ENCODE measurements around the gene YPEL1.
"Not testable (repeated sequence)": the region's sequence is repeated elsewhere in the genome, so short reads cannot be mapped to it uniquely, and the experiment has no call there.

The YPEL1 gene

GRCh38 chr22:21728270-21728669 is 7.3 kb downstream of the YPEL1 start:
- H3K9me3 ChIP-seq (ENCODE audit: control insufficient read depth, insufficient read depth, low read length), result no peaks in the 10 kb centered on the region
- H3K4me1 ChIP-seq (ENCODE audit: control insufficient read depth, insufficient read depth, low read length), result peaks cover 2% of the 10 kb centered on the region

GRCh38 chr22:21727768-21728167 is 7.8 kb downstream of the YPEL1 start:
- H3K9me3 ChIP-seq (ENCODE audit: control insufficient read depth, insufficient read depth, low read length), result no peaks in the 10 kb centered on the region
- H3K4me3 ChIP-seq (ENCODE audit: low read depth, low read length), result no peak overlapping the region
- H3K27me3 ChIP-seq (ENCODE audit: control insufficient read depth, insufficient read depth, low read length), result no peaks in the 10 kb centered on the region
- H3K4me1 ChIP-seq (ENCODE audit: control insufficient read depth, insufficient read depth, low read length), result peaks cover 2% of the 10 kb centered on the region
- no peaks in the 10 kb centered on the region for H3K36me3 ChIP-seq (ENCODE audit: control insufficient read depth, insufficient read depth, low read length)
- H3K9ac ChIP-seq (ENCODE audit: low read depth, low read length), result no peak overlapping the region

More at GRCh38 chr22:21728270-21728669, 7.3 kb downstream of the YPEL1 start:
- no peak overlapping the region for H3K9ac ChIP-seq (ENCODE audit: low read depth, low read length)
- H3K27me3 ChIP-seq (ENCODE audit: control insufficient read depth, insufficient read depth, low read length), result no peaks in the 10 kb centered on the region
- no peak overlapping the region for H3K4me3 ChIP-seq (ENCODE audit: low read depth, low read length)
- no peaks in the 10 kb centered on the region for H3K36me3 ChIP-seq (ENCODE audit: control insufficient read depth, insufficient read depth, low read length)

GRCh38 chr22:21727159-21727558 is 8.4 kb downstream of the YPEL1 start:
- peaks cover 2% of the 10 kb centered on the region for H3K4me1 ChIP-seq (ENCODE audit: control insufficient read depth, insufficient read depth, low read length)
- no peak overlapping the region for H3K4me3 ChIP-seq (ENCODE audit: low read depth, low read length)
- no peak overlapping the region for H3K9ac ChIP-seq (ENCODE audit: low read depth, low read length)
- H3K27me3 ChIP-seq (ENCODE audit: control insufficient read depth, insufficient read depth, low read length), result no peaks in the 10 kb centered on the region
- no peaks in the 10 kb centered on the region for H3K9me3 ChIP-seq (ENCODE audit: control insufficient read depth, insufficient read depth, low read length)
- no peaks in the 10 kb centered on the region for H3K36me3 ChIP-seq (ENCODE audit: control insufficient read depth, insufficient read depth, low read length)

- no peaks in the 10 kb centered on the region for H3K9me3 ChIP-seq (ENCODE audit: control insufficient read depth, insufficient read depth, low read length)
- no peak overlapping the region for H3K4me3 ChIP-seq (ENCODE audit: low read depth, low read length)
- no peaks in the 10 kb centered on the region for H3K36me3 ChIP-seq (ENCODE audit: control insufficient read depth, insufficient read depth, low read length)
- H3K9ac ChIP-seq (ENCODE audit: low read depth, low read length), result no peak overlapping the region
- H3K27me3 ChIP-seq (ENCODE audit: control insufficient read depth, insufficient read depth, low read length), result no peaks in the 10 kb centered on the region
- peaks cover 2% of the 10 kb centered on the region for H3K4me1 ChIP-seq (ENCODE audit: control insufficient read depth, insufficient read depth, low read length)
These were observed 8.9 kb downstream of the YPEL1 start for GRCh38 chr22:21726650-21727049.

GRCh38 chr22:21725956-21726649 is 9.5 kb downstream of the YPEL1 start:
- Histone ChIP-seq H3K4me1 (ENCODE audit: control insufficient read depth, insufficient read depth, low read length) (peaks cover 2% of the 10 kb centered on the region), H3K9ac (ENCODE audit: low read depth, low read length) (no peak overlapping the region), H3K27me3 (ENCODE audit: control insufficient read depth, insufficient read depth, low read length) (no peaks in the 10 kb centered on the region), H3K4me3 (ENCODE audit: low read depth, low read length) (no peak overlapping the region), H3K9me3 (ENCODE audit: control insufficient read depth, insufficient read depth, low read length) (no peaks in the 10 kb centered on the region), H3K36me3 (ENCODE audit: control insufficient read depth, insufficient read depth, low read length) (no peaks in the 10 kb centered on the region)

GRCh38 chr22:21724496-21724895 is 11.1 kb downstream of the YPEL1 start:
- H3K27me3 ChIP-seq (ENCODE audit: control insufficient read depth, insufficient read depth, low read length), result not testable (repeated sequence)

GRCh38 chr22:21721195-21721852 is 14.3 kb downstream of the YPEL1 start:
- not testable (repeated sequence) for H3K27me3 ChIP-seq (ENCODE audit: control insufficient read depth, insufficient read depth, low read length); H3K4me1 ChIP-seq (ENCODE audit: control insufficient read depth, insufficient read depth, low read length); H3K4me3 ChIP-seq (ENCODE audit: low read depth, low read length); H3K9me3 ChIP-seq (ENCODE audit: control insufficient read depth, insufficient read depth, low read length); H3K36me3 ChIP-seq (ENCODE audit: control insufficient read depth, insufficient read depth, low read length); H3K9ac ChIP-seq (ENCODE audit: low read depth, low read length)

More at GRCh38 chr22:21724496-21724895, 11.1 kb downstream of the YPEL1 start:
- not testable (repeated sequence) for H3K4me3 ChIP-seq (ENCODE audit: low read depth, low read length); H3K4me1 ChIP-seq (ENCODE audit: control insufficient read depth, insufficient read depth, low read length); H3K9me3 ChIP-seq (ENCODE audit: control insufficient read depth, insufficient read depth, low read length); H3K9ac ChIP-seq (ENCODE audit: low read depth, low read length); H3K36me3 ChIP-seq (ENCODE audit: control insufficient read depth, insufficient read depth, low read length)

GRCh38 chr22:21720191-21720859 is 15.3 kb downstream of the YPEL1 start:
- H3K9ac ChIP-seq (ENCODE audit: low read depth, low read length); H3K36me3 ChIP-seq (ENCODE audit: control insufficient read depth, insufficient read depth, low read length); H3K27me3 ChIP-seq (ENCODE audit: control insufficient read depth, insufficient read depth, low read length); H3K4me3 ChIP-seq (ENCODE audit: low read depth, low read length); H3K9me3 ChIP-seq (ENCODE audit: control insufficient read depth, insufficient read depth, low read length); H3K4me1 ChIP-seq (ENCODE audit: control insufficient read depth, insufficient read depth, low read length): not testable (repeated sequence)

GRCh38 chr22:21719024-21719423 is 16.6 kb downstream of the YPEL1 start:
- Histone ChIP-seq H3K4me1 (ENCODE audit: control insufficient read depth, insufficient read depth, low read length) (no peaks in the 10 kb centered on the region), H3K9ac (ENCODE audit: low read depth, low read length) (no peak overlapping the region), H3K4me3 (ENCODE audit: low read depth, low read length) (no peak overlapping the region), H3K9me3 (ENCODE audit: control insufficient read depth, insufficient read depth, low read length) (no peaks in the 10 kb centered on the region), H3K27me3 (ENCODE audit: control insufficient read depth, insufficient read depth, low read length) (no peaks in the 10 kb centered on the region), H3K36me3 (ENCODE audit: control insufficient read depth, insufficient read depth, low read length) (no peaks in the 10 kb centered on the region)

- Histone ChIP-seq H3K4me1 (ENCODE audit: control insufficient read depth, insufficient read depth, low read length) (no peaks in the 10 kb centered on the region), H3K27me3 (ENCODE audit: control insufficient read depth, insufficient read depth, low read length) (no peaks in the 10 kb centered on the region), H3K9ac (ENCODE audit: low read depth, low read length) (no peak overlapping the region), H3K4me3 (ENCODE audit: low read depth, low read length) (no peak overlapping the region), H3K36me3 (ENCODE audit: control insufficient read depth, insufficient read depth, low read length) (no peaks in the 10 kb centered on the region), H3K9me3 (ENCODE audit: control insufficient read depth, insufficient read depth, low read length) (no peaks in the 10 kb centered on the region)
These were observed 17.1 kb downstream of the YPEL1 start for GRCh38 chr22:21718499-21718898.

- not testable (repeated sequence) for H3K9ac ChIP-seq (ENCODE audit: low read depth, low read length); H3K36me3 ChIP-seq (ENCODE audit: control insufficient read depth, insufficient read depth, low read length); H3K4me1 ChIP-seq (ENCODE audit: control insufficient read depth, insufficient read depth, low read length); H3K4me3 ChIP-seq (ENCODE audit: low read depth, low read length); H3K27me3 ChIP-seq (ENCODE audit: control insufficient read depth, insufficient read depth, low read length); H3K9me3 ChIP-seq (ENCODE audit: control insufficient read depth, insufficient read depth, low read length)
These were observed 19.0 kb downstream of the YPEL1 start for GRCh38 chr22:21716395-21717122.
